ENCODE measurements around the gene KCNH1.

- TF ChIP-seq POLR2A (IDR thresholded peaks at IDR 0.05; ENCODE audit: low read length) (no peak), REST (IDR thresholded peaks at IDR 0.05) (no peak), CTCF (IDR thresholded peaks at IDR 0.05) (no peak), E2F6 (IDR thresholded peaks at IDR 0.05; ENCODE audit: borderline replicate concordance, low read depth) (no peak), PHF8 (IDR thresholded peaks at IDR 0.05; ENCODE audit: borderline replicate concordance, low read depth) (no peak), CEBPB (IDR thresholded peaks at IDR 0.05) (no peak), NR3C1 (IDR thresholded peaks at IDR 0.05) (no peak)
Measured at GRCh38 chr1:211017075-211017718, 116.8 kb downstream of the KCNH1 start.

All from A549 (cell line).